OCI-LY3 (cell line): ENCODE data around the gene EXD1.
A peak's percentile ranks its signal among the peaks of the same experiment; 100 is the strongest.

ENCODE experiments used
- H2AFZ ChIP-seq: fragments of 200-600, 300-600 bp; shearing (Covaris generic); 2 replicates; pipeline ENCODE4 v1.6.0; 2014; ENCODE audit warnings: antibody characterized with exemption, low read depth, low read length
- H3K27ac ChIP-seq: fragments of 200-600, 300-600 bp; sonication (generic); 2 replicates; pipeline ENCODE4 v1.5.1; 2014; ENCODE audit warnings: mild to moderate bottlenecking, low read length, moderate library complexity, mixed read lengths
- H3K27me3 ChIP-seq: fragments of 200-600, 300-600 bp; sonication (generic); 2 replicates; pipeline ENCODE4 v1.6.1; 2014; ENCODE audit warnings: low read depth, low read length, mixed read lengths
- H3K36me3 ChIP-seq: fragments of 200-600, 300-600 bp; sonication (generic); replicated peaks from 2 replicates; pipeline ENCODE3; 2014; ENCODE audit warnings: low read depth, low read length, mixed read lengths
- H3K4me1 ChIP-seq: fragments of 300-600, 200-600 bp; sonication (generic); 2 replicates; pipeline ENCODE4 v1.6.1; 2014; ENCODE audit warnings: low read length, mixed read lengths
- H3K4me2 ChIP-seq: fragments of 200-600, 300-600 bp; sonication (generic); 2 replicates; pipeline ENCODE4 v1.6.1; 2014; ENCODE audit warnings: low read length, mixed read lengths
- H3K4me3 ChIP-seq: fragments of 300-600, 200-600 bp; sonication (generic); 2 replicates; pipeline ENCODE4 v1.5.1; 2014; ENCODE audit warnings: antibody characterized with exemption, mild to moderate bottlenecking, low read length, moderate library complexity
- H3K79me2 ChIP-seq: fragments of 300-600, 200-600 bp; shearing (Covaris generic); 2 replicates; pipeline ENCODE4 v1.6.1; 2014; ENCODE audit warnings: mild to moderate bottlenecking, low read length, mixed read lengths
- H3K9ac ChIP-seq: fragments of 300-600, 200-600 bp; shearing (Covaris generic); 2 replicates; pipeline ENCODE4 v1.6.0; 2014; ENCODE audit warnings: mild to moderate bottlenecking, low read length, moderate library complexity
- H3K9me3 ChIP-seq: fragments of 200-600, 300-600 bp; shearing (Covaris generic); 2 replicates; pipeline ENCODE4 v1.6.1; 2014; ENCODE audit warnings: low read length, mixed read lengths; ENCODE audit not compliant: insufficient read depth
- H4K20me1 ChIP-seq: fragments of 200-600, 300-600 bp; sonication (generic); 2 replicates; pipeline ENCODE4 v1.6.1; 2016; ENCODE audit warnings: low read length, mixed read lengths; ENCODE audit not compliant: insufficient read depth
- CTCF ChIP-seq: fragments of 200-600, 300-600 bp; sonication (generic); IDR thresholded peaks from 2 replicates; pipeline ENCODE4 v1.5.1; 2014; ENCODE audit warnings: antibody characterized with exemption, low read length, low read depth
- EZH2phosphoT487 ChIP-seq: fragments of 200-600 bp; shearing (Covaris generic); IDR thresholded peaks from 2 replicates; pipeline ENCODE4 v1.6.1; 2018; ENCODE audit warnings: antibody characterized with exemption, mixed run types, low read depth

EXD1 gene

GRCh38 chr15:41259546-41260189 lies 29.1 kb upstream of the EXD1 start:
- peak overlapping the region; percentile 65 for H3K4me2 ChIP-seq
- TF ChIP-seq CTCF (no peak), EZH2phosphoT487 (no peak)
- peaks cover 7% of the 10 kb centered on the region for H3K36me3 ChIP-seq
- H3K9ac ChIP-seq = no peak overlapping the region
- no peaks in the 10 kb centered on the region for H3K79me2 ChIP-seq
- no peak overlapping the region for H2AFZ ChIP-seq
- no peaks in the 10 kb centered on the region for H3K9me3 ChIP-seq
- peaks cover 17% of the 10 kb centered on the region for H3K4me1 ChIP-seq
- no peaks in the 10 kb centered on the region for H4K20me1 ChIP-seq
- no peaks in the 10 kb centered on the region for H3K27me3 ChIP-seq
- peak overlapping the region; percentile 44 for H3K27ac ChIP-seq
- no peak overlapping the region for H3K4me3 ChIP-seq

GRCh38 chr15:41258750-41259471 lies 28.4 kb upstream of the EXD1 start:
- Histone ChIP-seq H3K9ac (0 out of 2 replicates have a peak overlapping the region, but pooled peaks have one; percentile 1), H3K27ac (peak overlapping the region; percentile 44), H2AFZ (no peak overlapping the region)

GRCh38 chr15:41256577-41257038 lies 26.1 kb upstream of the EXD1 start:
- no peaks in the 10 kb centered on the region for H3K27me3 ChIP-seq
- H3K27ac ChIP-seq = no peak overlapping the region
- H3K4me2 ChIP-seq = no peak overlapping the region
- no peak overlapping the region for H3K9ac ChIP-seq
- H3K79me2 ChIP-seq = no peaks in the 10 kb centered on the region
- no peaks in the 10 kb centered on the region for H4K20me1 ChIP-seq
- peaks cover 3% of the 10 kb centered on the region for H3K36me3 ChIP-seq
- H3K4me3 ChIP-seq = no peak overlapping the region
- no peaks in the 10 kb centered on the region for H3K9me3 ChIP-seq
- peaks cover 17% of the 10 kb centered on the region for H3K4me1 ChIP-seq
- H2AFZ ChIP-seq = no peak overlapping the region
- TF ChIP-seq CTCF (no peak), EZH2phosphoT487 (no peak)

More at GRCh38 chr15:41258750-41259471, 28.4 kb upstream of the EXD1 start:
- Histone ChIP-seq H3K36me3 (peaks cover 7% of the 10 kb centered on the region), H3K9me3 (no peaks in the 10 kb centered on the region), H4K20me1 (no peaks in the 10 kb centered on the region), H3K27me3 (no peaks in the 10 kb centered on the region), H3K4me1 (peaks cover 17% of the 10 kb centered on the region), H3K79me2 (no peaks in the 10 kb centered on the region), H3K4me3 (peak overlapping the region; percentile 31), H3K4me2 (peak overlapping the region; percentile 65)
- TF ChIP-seq EZH2phosphoT487 = no peak
- TF ChIP-seq CTCF = no peak

GRCh38 chr15:41256103-41256502 lies 25.5 kb upstream of the EXD1 start:
- Histone ChIP-seq H3K9ac (no peak overlapping the region), H2AFZ (no peak overlapping the region), H3K4me2 (no peak overlapping the region), H3K4me3 (no peak overlapping the region), H3K4me1 (peaks cover 17% of the 10 kb centered on the region), H3K36me3 (peaks cover 3% of the 10 kb centered on the region), H3K27me3 (no peaks in the 10 kb centered on the region), H4K20me1 (no peaks in the 10 kb centered on the region), H3K27ac (no peak overlapping the region), H3K9me3 (no peaks in the 10 kb centered on the region), H3K79me2 (no peaks in the 10 kb centered on the region)
- TF ChIP-seq EZH2phosphoT487 = no peak
- TF ChIP-seq CTCF = no peak
